HepG2 (cell line): ENCODE results near the gene SLC25A22. TPM values are rescaled to one million over a fixed set of nuclear protein-coding genes. Genes with fewer than 3 reads are reported as not detected.

Source experiments
- ATAC-seq: fragments of 200-7000 bp; cut with Tn5 transposase; 3 replicates; pipeline ENCODE4 v1.9.1; 2020; ENCODE audit warnings: mild to moderate bottlenecking, moderate library complexity
- BruUV-seq: library from RNA; stranded (reverse); fragments of 400-500 nt; replicated peaks from 2 replicates; lab custom pipeline; 2021; lab: Mats Ljungman, UMichigan
- CTCF ChIA-PET: fragments of 300-600 bp; formaldehyde crosslinking; extraction: SDS; loops from one replicate; lab custom pipeline; 2021; ENCODE audit warnings: low total read pairs, inconsistent platforms, low intra/inter-chr PET ratio; lab: Yijun Ruan, JAX
- POLR2A ChIA-PET: fragments of 350-600 bp; sonication (Branson Sonifier 250); formaldehyde crosslinking; loops from one replicate; lab custom pipeline; 2020; ENCODE audit warnings: antibody characterized with exemption, inconsistent platforms; lab: Yijun Ruan, JAX
- DNase-seq: peaks from one replicate; pipeline ENCODE4 v3.0.0-alpha.2; 2015; ENCODE audit warnings: low spot score
- FAIRE-seq: peaks from 3 replicates; lab custom pipeline; 2011; peaks lifted over from hg19 to GRCh38; lab: Jason Lieb, UNC
- H2AFZ ChIP-seq: one replicate; pipeline ENCODE4 v1.6.1; 2011; ENCODE audit warnings: low read length, inconsistent platforms
- H3K27ac ChIP-seq: fragments of 300-600 bp; 3 replicates; pipeline ENCODE4 v1.8.0; 2011; ENCODE audit warnings: mixed run types, mild to moderate bottlenecking, mixed read lengths, low read length, inconsistent platforms; ENCODE audit not compliant: insufficient read depth; ENCODE audit errors: extremely low read length
- H3K27me3 ChIP-seq, 2 experiments: fragments of 200-600 bp in 1 of 2; 2 replicates in 1 of 2; 3 replicates in 1 of 2; pipeline versions ENCODE4 v1.6.0 to v1.8.0; 2011; ENCODE audit warnings: low read length in 2 of 2, mild to moderate bottlenecking in 2 of 2, moderate library complexity in 2 of 2, inconsistent platforms in 1 of 2; ENCODE audit not compliant: insufficient read depth in 2 of 2, control insufficient read depth in 1 of 2
- H3K36me3 ChIP-seq, 2 experiments: fragments of 200-600 bp in 1 of 2; replicated peaks in 1 of 2; 2 replicates in 1 of 2; 3 replicates in 1 of 2; pipeline versions ENCODE4 v1.5.1 to v1.8.0; 2011; ENCODE audit warnings: low read length in 2 of 2, inconsistent platforms in 1 of 2; ENCODE audit not compliant: insufficient read depth in 2 of 2, control insufficient read depth in 1 of 2
- H3K4me1 ChIP-seq: 2 replicates; pipeline ENCODE4 v1.5.1; 2012; ENCODE audit warnings: low read length, inconsistent platforms; ENCODE audit not compliant: insufficient read depth
- H3K4me2 ChIP-seq: 2 replicates; pipeline ENCODE4 v1.6.0; 2011; ENCODE audit warnings: low read depth, low read length, inconsistent platforms
- H3K4me3 ChIP-seq, 3 experiments: fragments of 200-600 bp in 1 of 3; sonication (generic), shearing (Covaris generic) in 1 of 3; replicated peaks in 1 of 3; 2 replicates each; pipeline ENCODE4 v1.5.1; 2011 to 2016; ENCODE audit warnings: low read length in 3 of 3, inconsistent platforms in 2 of 3, low read depth in 2 of 3, mild to moderate bottlenecking in 2 of 3, control low read depth in 1 of 3, mixed read lengths in 1 of 3; ENCODE audit not compliant: insufficient read depth in 1 of 3
- H3K79me2 ChIP-seq: one replicate; pipeline ENCODE4 v1.6.1; 2011; ENCODE audit warnings: low read length, inconsistent platforms; ENCODE audit not compliant: insufficient read depth
- H3K9ac ChIP-seq: 2 replicates; pipeline ENCODE4 v1.6.0; 2011; ENCODE audit warnings: mild to moderate bottlenecking, low read depth, low read length, inconsistent platforms; ENCODE audit not compliant: insufficient read depth
- H3K9me3 ChIP-seq: 2 replicates; pipeline ENCODE4 v1.5.1; 2012; ENCODE audit warnings: mild to moderate bottlenecking, low read length
- H4K20me1 ChIP-seq: 2 replicates; pipeline ENCODE4 v1.6.0; 2011; ENCODE audit warnings: inconsistent platforms, mild to moderate bottlenecking, low read length, moderate library complexity; ENCODE audit not compliant: insufficient read depth
- CBFB ChIP-seq: sonication (generic); formaldehyde crosslinking; IDR thresholded peaks from 2 replicates; pipeline ENCODE4 v1.4.0; 2020; ENCODE audit warnings: missing genetic modification reagents
- HNF1B ChIP-seq: sonication (generic); formaldehyde crosslinking; IDR thresholded peaks from 2 replicates; pipeline ENCODE4 v1.5.1; 2020; ENCODE audit warnings: mild to moderate bottlenecking, moderate library complexity, missing genetic modification reagents
- IKZF4 ChIP-seq: sonication (generic); formaldehyde crosslinking; IDR thresholded peaks from 2 replicates; pipeline ENCODE4 v1.5.1; 2020; ENCODE audit warnings: borderline replicate concordance, mild to moderate bottlenecking, low read depth, missing genetic modification reagents; ENCODE audit errors: not compliant biosample characterization
- WIZ ChIP-seq: sonication (generic); formaldehyde crosslinking; IDR thresholded peaks from 2 replicates; pipeline ENCODE4 v1.5.1; 2020; ENCODE audit warnings: mild to moderate bottlenecking, missing genetic modification reagents
- ZFX ChIP-seq: sonication (generic); formaldehyde crosslinking; IDR thresholded peaks from 2 replicates; pipeline ENCODE4 v1.4.0; 2020; ENCODE audit warnings: mild to moderate bottlenecking, low read depth, missing genetic modification reagents, moderate library complexity
- ZNF274 ChIP-seq: sonication (generic); formaldehyde crosslinking; IDR thresholded peaks from 2 replicates; pipeline ENCODE4 v1.5.1; 2020; ENCODE audit warnings: mild to moderate bottlenecking, missing genetic modification reagents
- ZNF510 ChIP-seq: sonication (generic); formaldehyde crosslinking; IDR thresholded peaks from 2 replicates; pipeline ENCODE4 v1.4.0; 2020; ENCODE audit warnings: low read depth, mild to moderate bottlenecking, missing genetic modification reagents
- ZNF746 ChIP-seq: sonication (generic); formaldehyde crosslinking; IDR thresholded peaks from 2 replicates; pipeline ENCODE4 v1.8.0; 2022; ENCODE audit warnings: mild to moderate bottlenecking, missing genetic modification reagents
- WGBS: methylation state at CpG from one replicate; pipeline ENCODE4 v1.1.6; 2017; ENCODE audit warnings: low lambda C conversion rate; 5-methylcytosine and 5-hydroxymethylcytosine counted together
- in situ Hi-C: cut with HindIII; loops from 2 replicates; pipeline ENCODE4 v1.10.0; 2017; ENCODE audit warnings: low pct_unique_long_range_greater_than_20kb; ENCODE audit not compliant: extremely low pct_ligation_motif_present
- intact Hi-C: fragments of 100-400 bp; cut with micrococcal nuclease; formaldehyde crosslinking; loops from one replicate; pipeline ENCODE4 v1.10.0; 2022; ENCODE audit not compliant: unreplicated experiment
- polyA plus RNA-seq, 8 experiments: library from polyadenylated mRNA; depleted of rRNA in 3 of 8; stranded (reverse) in 7 of 8; unstranded in 1 of 8; fragments of >200 nt; fragmentation: Illumina TruSeq in 4 of 8; extraction: Trizol in 4 of 8; gene quantifications; 2 replicates each; pipeline versions ENCODE4 v1.2.1 to v1.2.3, GENCODE V29; 2011 to 2016; ENCODE audit warnings: low read depth in 4 of 8, missing spikeins in 1 of 8, mixed read lengths in 1 of 8; ENCODE audit not compliant: insufficient read depth in 1 of 8
- total RNA-seq, 5 experiments: library from RNA; depleted of rRNA; stranded (reverse); fragments of >200 nt; fragmentation: Illumina TruSeq; extraction: Trizol; gene quantifications; 2 replicates each; pipeline ENCODE4 v1.2.3, GENCODE V29; 2016; ENCODE audit warnings: low read depth in 1 of 5
- TF ChIP-seq, protein P1 (sequence below): sonication (generic); formaldehyde crosslinking; IDR thresholded peaks from 2 replicates; pipeline ENCODE4 v1.5.0; 2020; ENCODE audit warnings: missing genetic modification reagents, mild to moderate bottlenecking, borderline replicate concordance
- TF ChIP-seq, protein P2 (sequence below): sonication (generic); formaldehyde crosslinking; IDR thresholded peaks from 2 replicates; pipeline ENCODE4 v1.5.1; 2020; ENCODE audit warnings: mild to moderate bottlenecking, missing genetic modification reagents, moderate library complexity

The SLC25A22 gene
- total and polyA plus RNA-seq, 2 of the 13 experiments (the other 11 are each of a cell fraction or from before 2014, with no cell fraction given) = 12.4 to 19.2 TPM

DNA sequence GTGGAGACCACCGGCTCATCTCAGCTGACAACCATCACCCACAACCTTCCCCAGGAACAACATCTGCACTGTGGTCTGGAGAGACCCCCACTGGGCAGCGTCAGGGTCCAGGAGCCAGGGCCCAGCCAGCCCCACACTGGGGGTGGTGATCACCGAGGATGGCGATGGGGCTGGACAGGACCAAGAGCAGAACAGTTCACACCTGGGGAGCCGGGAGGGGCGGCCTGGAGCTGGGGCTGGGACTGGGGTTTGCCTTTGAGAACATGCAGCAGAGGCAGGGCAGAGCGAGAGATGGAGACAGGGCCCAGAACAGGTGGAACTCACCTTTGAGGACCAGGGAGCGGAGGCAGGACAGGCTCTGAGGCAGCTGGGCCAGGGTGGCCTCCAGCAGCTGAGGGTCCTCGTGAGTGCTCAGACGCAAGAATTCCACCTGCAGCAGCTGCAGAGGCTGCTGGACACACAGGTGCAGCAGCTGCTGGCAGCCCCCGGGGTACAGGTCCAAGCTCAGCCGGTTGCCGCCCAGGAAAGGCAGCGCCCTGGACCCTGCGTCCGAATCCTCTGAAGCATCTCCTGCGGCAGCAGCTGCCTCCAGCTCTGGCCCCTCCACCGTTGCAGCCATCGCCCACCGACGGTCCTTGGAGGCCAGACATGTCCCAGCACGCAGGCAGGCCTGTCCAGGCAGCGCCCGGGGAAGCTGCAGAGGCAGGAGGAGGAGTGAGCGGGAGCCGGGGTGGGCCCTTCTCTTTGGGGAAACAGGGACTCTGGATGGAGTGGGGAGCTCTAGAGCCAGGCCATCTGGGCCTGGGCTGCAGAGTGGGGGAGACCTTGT lies 5.9 kb upstream of the SLC25A22 start:
- ChIA-PET POLR2A (interaction anchor here (1.5 to 4.6 kb wide), 4 partner anchors 8 to 35 kb away, joined by 6 to 56 read pairs (median 14); partner anchors contain the start of gene PNPLA2), CTCF (no interaction called here)
- Histone ChIP-seq H3K4me2 (peak overlapping the region; percentile 94), H3K9me3 (no peaks in the 10 kb centered on the region), H3K4me3 (peak overlapping the region; percentile 60 to 82 (median 80)), H3K27me3 (no peaks in the 10 kb centered on the region; a peak in 1 of 5 replicates), H3K36me3 (peaks cover 7 to 8% of the 10 kb centered on the region in 2 experiments; a peak in 3 of 5 replicates), H4K20me1 (no peaks in the 10 kb centered on the region), H3K4me1 (peaks cover 36% of the 10 kb centered on the region), H3K27ac (peak overlapping the region; percentile 19), H3K79me2 (peaks cover 25% of the 10 kb centered on the region), H3K9ac (peak overlapping the region; percentile 79), H2AFZ (no peak overlapping the region)
- DNase-seq = no peak
- no peak for FAIRE-seq
- WGBS = 29% methylated on average over 23 of the region's 26 CpGs
- intact Hi-C loops (no loop called here), in situ Hi-C loops (no loop called here)
- peak; percentile 10 for ATAC-seq
- BruUV-seq = no TSS peak
- TF ChIP-seq, protein P1, sequence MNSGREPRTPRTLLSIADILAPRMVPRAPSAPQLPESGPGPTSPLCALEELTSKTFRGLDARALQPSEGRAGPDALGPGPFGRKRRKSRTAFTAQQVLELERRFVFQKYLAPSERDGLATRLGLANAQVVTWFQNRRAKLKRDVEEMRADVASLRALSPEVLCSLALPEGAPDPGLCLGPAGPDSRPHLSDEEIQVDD (CRISPR knock-in tag) = 0 out of 2 replicates have a peak, but pooled peaks have one; percentile 16
- TF ChIP-seq CBFB (0 out of 2 replicates have a peak, but pooled peaks have one; percentile 26), ZNF746 (CRISPR knock-in tag) (0 out of 2 replicates have a peak, but pooled peaks have one; percentile 35), ZNF510 (CRISPR knock-in tag) (0 out of 2 replicates have a peak, but pooled peaks have one; percentile 30), ZFX (CRISPR knock-in tag) (peak; percentile 48; the same call in 1 of the 2 replicates), IKZF4 (CRISPR knock-in tag) (peak; percentile 22), WIZ (CRISPR knock-in tag) (no peak), HNF1B (CRISPR knock-in tag) (peak; percentile 62; the same call in 1 of the 2 replicates), ZNF274 (CRISPR knock-in tag) (0 out of 2 replicates have a peak, but pooled peaks have one; percentile 12)
- TF ChIP-seq, protein P2, sequence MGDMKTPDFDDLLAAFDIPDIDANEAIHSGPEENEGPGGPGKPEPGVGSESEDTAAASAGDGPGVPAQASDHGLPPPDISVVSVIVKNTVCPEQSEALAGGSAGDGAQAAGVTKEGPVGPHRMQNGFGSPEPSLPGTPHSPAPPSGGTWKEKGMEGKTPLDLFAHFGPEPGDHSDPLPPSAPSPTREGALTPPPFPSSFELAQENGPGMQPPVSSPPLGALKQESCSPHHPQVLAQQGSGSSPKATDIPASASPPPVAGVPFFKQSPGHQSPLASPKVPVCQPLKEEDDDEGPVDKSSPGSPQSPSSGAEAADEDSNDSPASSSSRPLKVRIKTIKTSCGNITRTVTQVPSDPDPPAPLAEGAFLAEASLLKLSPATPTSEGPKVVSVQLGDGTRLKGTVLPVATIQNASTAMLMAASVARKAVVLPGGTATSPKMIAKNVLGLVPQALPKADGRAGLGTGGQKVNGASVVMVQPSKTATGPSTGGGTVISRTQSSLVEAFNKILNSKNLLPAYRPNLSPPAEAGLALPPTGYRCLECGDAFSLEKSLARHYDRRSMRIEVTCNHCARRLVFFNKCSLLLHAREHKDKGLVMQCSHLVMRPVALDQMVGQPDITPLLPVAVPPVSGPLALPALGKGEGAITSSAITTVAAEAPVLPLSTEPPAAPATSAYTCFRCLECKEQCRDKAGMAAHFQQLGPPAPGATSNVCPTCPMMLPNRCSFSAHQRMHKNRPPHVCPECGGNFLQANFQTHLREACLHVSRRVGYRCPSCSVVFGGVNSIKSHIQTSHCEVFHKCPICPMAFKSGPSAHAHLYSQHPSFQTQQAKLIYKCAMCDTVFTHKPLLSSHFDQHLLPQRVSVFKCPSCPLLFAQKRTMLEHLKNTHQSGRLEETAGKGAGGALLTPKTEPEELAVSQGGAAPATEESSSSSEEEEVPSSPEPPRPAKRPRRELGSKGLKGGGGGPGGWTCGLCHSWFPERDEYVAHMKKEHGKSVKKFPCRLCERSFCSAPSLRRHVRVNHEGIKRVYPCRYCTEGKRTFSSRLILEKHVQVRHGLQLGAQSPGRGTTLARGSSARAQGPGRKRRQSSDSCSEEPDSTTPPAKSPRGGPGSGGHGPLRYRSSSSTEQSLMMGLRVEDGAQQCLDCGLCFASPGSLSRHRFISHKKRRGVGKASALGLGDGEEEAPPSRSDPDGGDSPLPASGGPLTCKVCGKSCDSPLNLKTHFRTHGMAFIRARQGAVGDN (CRISPR knock-in tag) = peak; percentile 55
